Measurements from ENCODE around the gene TMEM132C. TPM values are rescaled to one million over a fixed set of nuclear protein-coding genes. Genes with fewer than 3 reads are reported as not detected.

Gene TMEM132C
- total RNA-seq, 4 donors from 2014 or later = 1.2 to 3.8 (median 2.3) TPM

- H3K27me3 ChIP-seq = no peaks in the 10 kb centered on the region
- DNase-seq (ENCODE audit: low spot score in 2 of 2) = no peak
- H3K4me1 ChIP-seq = no peaks in the 10 kb centered on the region
- no peak overlapping the region for H3K27ac ChIP-seq
- no peaks in the 10 kb centered on the region for H3K36me3 ChIP-seq
- 94% methylated on average over 3 of the region's 3 CpGs for WGBS
- H3K4me3 ChIP-seq = no peak overlapping the region
- H3K9me3 ChIP-seq = no peaks in the 10 kb centered on the region
- no peak for TF ChIP-seq POLR2A (IDR thresholded peaks at IDR 0.05)
- TF ChIP-seq POLR2AphosphoS5 (IDR thresholded peaks at IDR 0.05) = no peak
- TF ChIP-seq EP300 (IDR thresholded peaks at IDR 0.05) = no peak
- TF ChIP-seq CTCF (IDR thresholded peaks at IDR 0.05) = no peak
Observed at GRCh38 chr12:128456922-128457321, 190.0 kb downstream of the TMEM132C start.

GRCh38 chr12:128458301-128458974 lies 191.5 kb downstream of the TMEM132C start:
- no peak overlapping the region for H3K27ac ChIP-seq
- no peak for DNase-seq (ENCODE audit: low spot score in 2 of 2)
- H3K9me3 ChIP-seq = no peaks in the 10 kb centered on the region
- 54% methylated on average over 8 of the region's 8 CpGs for WGBS
- no peaks in the 10 kb centered on the region for H3K36me3 ChIP-seq
- TF ChIP-seq EP300 (IDR thresholded peaks at IDR 0.05) (no peak), CTCF (IDR thresholded peaks at IDR 0.05) (no peak), POLR2A (IDR thresholded peaks at IDR 0.05) (no peak), POLR2AphosphoS5 (IDR thresholded peaks at IDR 0.05) (no peak)
- H3K4me3 ChIP-seq = no peak overlapping the region
- H3K27me3 ChIP-seq = no peaks in the 10 kb centered on the region
- no peaks in the 10 kb centered on the region for H3K4me1 ChIP-seq

- Histone ChIP-seq H3K9me3 (no peaks in the 10 kb centered on the region), H3K27me3 (no peaks in the 10 kb centered on the region), H3K36me3 (no peaks in the 10 kb centered on the region), H3K27ac (no peak overlapping the region), H3K4me3 (no peak overlapping the region), H3K4me1 (no peaks in the 10 kb centered on the region)
- no peak for TF ChIP-seq CTCF (IDR thresholded peaks at IDR 0.05)
- no peak for TF ChIP-seq POLR2A (IDR thresholded peaks at IDR 0.05)
- TF ChIP-seq POLR2AphosphoS5 (IDR thresholded peaks at IDR 0.05) = no peak
- no peak for TF ChIP-seq EP300 (IDR thresholded peaks at IDR 0.05)
- DNase-seq (ENCODE audit: low spot score in 2 of 2) = no peak
- WGBS = 58% methylated on average over 1 of the region's 1 CpG
Observed at GRCh38 chr12:128459067-128459466, 192.1 kb downstream of the TMEM132C start.

- Histone ChIP-seq H3K4me1 (no peaks in the 10 kb centered on the region), H3K27me3 (no peaks in the 10 kb centered on the region), H3K27ac (no peak overlapping the region), H3K9me3 (no peaks in the 10 kb centered on the region), H3K4me3 (no peak overlapping the region), H3K36me3 (no peaks in the 10 kb centered on the region)
- no peak for TF ChIP-seq CTCF (IDR thresholded peaks at IDR 0.05)
- TF ChIP-seq POLR2AphosphoS5 (IDR thresholded peaks at IDR 0.05) = no peak
- TF ChIP-seq POLR2A (IDR thresholded peaks at IDR 0.05) = no peak
- no peak for TF ChIP-seq EP300 (IDR thresholded peaks at IDR 0.05)
- WGBS = 83% methylated on average over 4 of the region's 4 CpGs
- DNase-seq (ENCODE audit: low spot score in 2 of 2) = no peak
Observed at GRCh38 chr12:128463881-128464280, 196.9 kb downstream of the TMEM132C start.

GRCh38 chr12:128467882-128468281 lies 200.9 kb downstream of the TMEM132C start:
- 90% methylated on average over 9 of the region's 9 CpGs for whole genome bisulfite sequencing
- H3K9me3 ChIP-seq = no peaks in the 10 kb centered on the region
- H3K27me3 ChIP-seq = no peaks in the 10 kb centered on the region
- TF ChIP-seq POLR2AphosphoS5 (IDR thresholded peaks at IDR 0.05) (no peak), POLR2A (IDR thresholded peaks at IDR 0.05) (no peak)
- no peak for DNase-seq (ENCODE audit: low spot score in 2 of 2)
- no peaks in the 10 kb centered on the region for H3K36me3 ChIP-seq
- H3K4me3 ChIP-seq = no peak overlapping the region
- H3K27ac ChIP-seq = no peak overlapping the region
- H3K4me1 ChIP-seq = no peaks in the 10 kb centered on the region

GRCh38 chr12:128468926-128469325 lies 202.0 kb downstream of the TMEM132C start:
- Histone ChIP-seq H3K4me3 (no peak overlapping the region), H3K9me3 (peaks cover under 1% of the 10 kb centered on the region), H3K27me3 (no peaks in the 10 kb centered on the region), H3K36me3 (no peaks in the 10 kb centered on the region), H3K27ac (no peak overlapping the region), H3K4me1 (no peaks in the 10 kb centered on the region)
- WGBS = 61% methylated on average over 4 of the region's 4 CpGs
- no peak for DNase-seq (ENCODE audit: low spot score in 2 of 2)
- TF ChIP-seq EP300 (IDR thresholded peaks at IDR 0.05) (no peak), POLR2AphosphoS5 (IDR thresholded peaks at IDR 0.05) (no peak), CTCF (IDR thresholded peaks at IDR 0.05) (no peak), POLR2A (IDR thresholded peaks at IDR 0.05) (no peak)
